ENCODE data around the gene OR10G4.

DNA sequence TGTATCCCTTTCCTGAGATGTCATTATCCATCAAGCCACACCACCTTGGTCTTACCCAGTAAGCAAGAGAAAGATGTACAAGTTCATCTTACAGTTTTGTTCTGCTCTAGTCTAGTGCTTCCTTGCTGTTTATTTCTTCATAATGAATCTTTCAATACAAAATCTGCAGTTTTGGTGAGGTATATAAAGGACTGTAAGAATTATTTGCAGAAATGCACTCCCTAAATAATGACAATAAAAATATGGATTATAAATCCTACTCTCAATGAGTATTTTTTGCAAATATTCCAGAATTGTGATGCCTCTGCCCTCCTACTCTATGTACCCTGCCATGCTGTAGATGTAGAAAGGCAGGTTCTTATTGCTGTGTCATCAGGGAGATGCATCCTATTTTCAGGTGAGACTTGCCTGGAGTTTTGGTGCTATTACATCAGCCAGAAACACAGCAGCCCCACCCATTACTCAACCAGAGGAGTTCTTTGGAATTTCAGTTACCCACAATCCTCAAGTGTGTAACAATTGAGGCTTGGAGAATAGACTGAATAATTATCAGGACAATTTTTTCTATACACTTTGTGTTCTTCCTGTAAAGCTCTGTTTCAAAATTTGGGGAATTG lies 35.0 kb upstream of the OR10G4 start, which contains the start of gene OR10S1:
- TF ChIP-seq POLR2AphosphoS5 (IDR thresholded peaks at IDR 0.05) = no peak
- TF ChIP-seq EP300 (IDR thresholded peaks at IDR 0.05) = no peak

Data from suprapubic skin (tissue), 4 donors.